Mesothelial cell of epicardium (in vitro differentiated cells): ENCODE measurements around the gene TFF1. TPM values are rescaled to one million over a fixed set of nuclear protein-coding genes. Genes with fewer than 3 reads are reported as not detected.

Experiments
- DNase-seq, 2 experiments: peaks; one replicate each; pipeline ENCODE4 v3.0.0; 2021; ENCODE audit warnings: low spot score in 2 of 2; ENCODE audit not compliant: unreplicated experiment in 2 of 2
- H3K27ac Mint-ChIP-seq: 2 replicates; pipeline ENCODE4 v1.8.0; 2021; ENCODE audit warnings: mixed read lengths
- H3K27me3 Mint-ChIP-seq: 2 replicates; pipeline ENCODE4 v1.8.0; 2021; ENCODE audit warnings: low read depth, mixed read lengths
- H3K36me3 Mint-ChIP-seq: 2 replicates; pipeline ENCODE4 v1.8.0; 2021; ENCODE audit warnings: mixed read lengths
- H3K4me1 Mint-ChIP-seq: 2 replicates; pipeline ENCODE4 v1.8.0; 2021; ENCODE audit warnings: mixed read lengths
- H3K4me3 Mint-ChIP-seq: 2 replicates; pipeline ENCODE4 v1.8.0; 2021; ENCODE audit warnings: mild to moderate bottlenecking, moderate library complexity, mixed read lengths
- H3K9me3 Mint-ChIP-seq: 2 replicates; pipeline ENCODE4 v1.8.0; 2021; ENCODE audit warnings: mixed read lengths
- total RNA-seq: library from RNA; stranded (reverse); gene quantifications from 3 replicates; pipeline ENCODE4 v1.2.1, GENCODE V29; 2021
- TF ChIP-seq, protein P1 (sequence below): fragments of 200-600 bp; sonication (generic); IDR thresholded peaks from one replicate; pipeline ENCODE4 v1.5.0; 2021; ENCODE audit warnings: antibody characterized with exemption; ENCODE audit not compliant: unreplicated experiment

The TFF1 gene
- total RNA-seq, 1 donor from 2014 or later: not detected

DNA sequence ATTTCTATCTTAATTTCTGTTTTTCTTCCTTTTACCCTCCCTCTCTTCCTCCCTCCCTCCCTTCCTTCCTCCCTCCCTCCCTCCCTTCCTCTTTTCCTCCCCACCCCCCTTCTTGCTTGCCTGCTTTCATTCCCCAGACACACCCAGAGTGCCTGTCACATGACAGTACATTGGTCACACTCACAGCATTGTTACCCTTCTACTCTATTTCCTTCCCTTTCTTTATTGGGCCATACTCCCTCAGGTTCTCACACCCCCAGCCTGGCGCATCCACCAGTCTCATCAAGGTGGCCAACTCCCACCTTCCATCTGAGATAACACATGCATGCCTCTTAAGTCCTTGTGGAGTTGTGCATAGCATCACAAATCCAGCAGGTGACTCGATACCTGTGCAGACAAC is 18.7 kb upstream of the TFF1 start:
- no peak for DNase-seq
- no peak overlapping the region for H3K4me3 Mint-ChIP-seq
- H3K4me1 Mint-ChIP-seq: peaks cover 9% of the 10 kb centered on the region
- no peaks in the 10 kb centered on the region for H3K36me3 Mint-ChIP-seq
- TF ChIP-seq, protein P1, sequence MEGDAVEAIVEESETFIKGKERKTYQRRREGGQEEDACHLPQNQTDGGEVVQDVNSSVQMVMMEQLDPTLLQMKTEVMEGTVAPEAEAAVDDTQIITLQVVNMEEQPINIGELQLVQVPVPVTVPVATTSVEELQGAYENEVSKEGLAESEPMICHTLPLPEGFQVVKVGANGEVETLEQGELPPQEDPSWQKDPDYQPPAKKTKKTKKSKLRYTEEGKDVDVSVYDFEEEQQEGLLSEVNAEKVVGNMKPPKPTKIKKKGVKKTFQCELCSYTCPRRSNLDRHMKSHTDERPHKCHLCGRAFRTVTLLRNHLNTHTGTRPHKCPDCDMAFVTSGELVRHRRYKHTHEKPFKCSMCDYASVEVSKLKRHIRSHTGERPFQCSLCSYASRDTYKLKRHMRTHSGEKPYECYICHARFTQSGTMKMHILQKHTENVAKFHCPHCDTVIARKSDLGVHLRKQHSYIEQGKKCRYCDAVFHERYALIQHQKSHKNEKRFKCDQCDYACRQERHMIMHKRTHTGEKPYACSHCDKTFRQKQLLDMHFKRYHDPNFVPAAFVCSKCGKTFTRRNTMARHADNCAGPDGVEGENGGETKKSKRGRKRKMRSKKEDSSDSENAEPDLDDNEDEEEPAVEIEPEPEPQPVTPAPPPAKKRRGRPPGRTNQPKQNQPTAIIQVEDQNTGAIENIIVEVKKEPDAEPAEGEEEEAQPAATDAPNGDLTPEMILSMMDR: no peak
- H3K27me3 Mint-ChIP-seq: peaks cover 20% of the 10 kb centered on the region
- peaks cover 10% of the 10 kb centered on the region for H3K9me3 Mint-ChIP-seq
- H3K27ac Mint-ChIP-seq: no peak overlapping the region

DNA sequence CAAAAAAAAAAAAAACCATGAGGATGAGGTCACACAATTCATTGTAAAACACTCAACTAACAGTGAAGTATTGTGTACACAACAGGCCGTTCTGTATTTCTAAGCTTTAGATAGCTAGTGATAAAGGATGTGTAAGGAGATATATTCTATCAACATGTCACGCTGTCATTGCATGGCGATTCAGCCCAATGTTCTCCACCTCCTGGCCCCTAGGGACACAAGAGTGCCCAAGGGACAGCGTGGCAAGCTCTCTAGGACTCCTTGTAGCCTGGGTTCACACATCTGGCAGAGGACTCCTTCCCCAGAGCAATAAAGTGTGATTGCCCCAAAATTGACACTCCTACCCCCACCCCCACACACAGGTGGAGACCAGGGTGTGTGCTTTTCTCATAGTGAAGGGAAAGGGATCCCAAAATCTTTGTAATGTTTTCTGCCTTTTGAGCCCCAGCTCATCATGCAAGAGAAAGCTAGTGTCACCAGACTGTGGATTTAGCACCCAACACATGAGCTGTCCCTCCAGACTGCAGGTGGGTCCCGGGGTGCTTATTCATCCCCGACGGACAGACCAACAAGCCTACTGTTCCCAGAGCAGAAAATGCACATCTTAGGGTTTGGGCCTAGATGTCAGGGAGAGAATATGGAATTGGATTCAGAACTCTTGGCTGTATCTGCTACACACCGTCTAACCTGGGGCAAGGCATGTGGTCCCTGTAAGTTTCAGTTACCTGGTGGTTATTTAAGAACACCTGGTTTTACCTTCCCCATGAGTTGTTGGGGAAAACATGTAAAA is 18.0 kb upstream of the TFF1 start:
- no peak overlapping the region for H3K4me3 Mint-ChIP-seq

DNA sequence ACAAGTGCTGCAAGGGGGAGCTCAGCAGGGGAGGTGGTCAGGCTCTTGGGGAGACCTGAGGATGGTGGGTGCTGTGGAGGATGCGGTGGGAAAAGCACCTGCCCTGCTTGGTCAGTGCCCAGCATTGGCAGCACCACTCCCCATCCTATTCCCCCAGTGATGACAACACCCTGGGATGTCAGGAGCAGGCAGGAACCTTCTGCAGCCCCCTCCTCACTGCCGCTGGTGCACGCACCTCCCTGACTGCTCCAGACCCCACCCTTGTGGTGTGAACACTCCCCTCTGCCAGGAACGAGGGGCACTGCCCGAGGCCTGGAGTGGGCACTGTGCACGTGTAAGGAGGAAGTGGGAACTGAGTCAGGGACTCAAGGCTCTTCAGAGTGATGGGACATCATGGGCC is 17.0 kb upstream of the TFF1 start:
- peaks cover 4% of the 10 kb centered on the region for H3K4me1 Mint-ChIP-seq
- no peak for DNase-seq
- H3K9me3 Mint-ChIP-seq: peaks cover 10% of the 10 kb centered on the region
- no peaks in the 10 kb centered on the region for H3K36me3 Mint-ChIP-seq
- H3K4me3 Mint-ChIP-seq: no peak overlapping the region
- H3K27ac Mint-ChIP-seq: no peak overlapping the region
- H3K27me3 Mint-ChIP-seq: peaks cover 21% of the 10 kb centered on the region
- TF ChIP-seq, protein P1: no peak

More for the DNA sequence above, 18.0 kb upstream of the TFF1 start:
- Mint-ChIP-seq H3K27me3 (peaks cover 23% of the 10 kb centered on the region), H3K36me3 (no peaks in the 10 kb centered on the region), H3K27ac (no peak overlapping the region), H3K9me3 (peaks cover 10% of the 10 kb centered on the region), H3K4me1 (peaks cover 9% of the 10 kb centered on the region)
- TF ChIP-seq, protein P1: no peak
- DNase-seq: no peak

DNA sequence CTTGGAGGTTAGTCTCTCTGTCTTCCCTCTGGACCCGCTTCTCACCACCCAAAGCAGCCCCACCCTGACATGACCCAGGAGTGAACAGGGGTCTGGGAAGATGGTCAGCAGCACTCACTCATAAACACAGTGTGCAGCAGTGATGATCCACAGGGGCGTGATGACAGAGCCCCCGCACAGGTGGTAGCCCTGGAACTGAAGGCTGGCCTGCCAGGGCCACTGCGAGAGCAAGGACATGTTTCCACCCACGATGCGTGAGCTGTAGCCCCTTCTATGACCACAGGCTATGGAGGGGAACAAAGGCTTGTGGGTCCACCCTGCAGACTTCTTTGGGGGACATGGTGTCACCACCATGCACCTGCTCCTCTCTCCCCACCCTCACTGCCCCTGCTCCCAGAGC is 16.6 kb upstream of the TFF1 start:
- no peak for DNase-seq
- peaks cover 21% of the 10 kb centered on the region for H3K27me3 Mint-ChIP-seq
- H3K4me1 Mint-ChIP-seq: peaks cover 4% of the 10 kb centered on the region
- H3K9me3 Mint-ChIP-seq: peaks cover 10% of the 10 kb centered on the region
- TF ChIP-seq, protein P1: no peak
- H3K27ac Mint-ChIP-seq: no peak overlapping the region
- H3K4me3 Mint-ChIP-seq: no peak overlapping the region
- H3K36me3 Mint-ChIP-seq: no peaks in the 10 kb centered on the region

DNA sequence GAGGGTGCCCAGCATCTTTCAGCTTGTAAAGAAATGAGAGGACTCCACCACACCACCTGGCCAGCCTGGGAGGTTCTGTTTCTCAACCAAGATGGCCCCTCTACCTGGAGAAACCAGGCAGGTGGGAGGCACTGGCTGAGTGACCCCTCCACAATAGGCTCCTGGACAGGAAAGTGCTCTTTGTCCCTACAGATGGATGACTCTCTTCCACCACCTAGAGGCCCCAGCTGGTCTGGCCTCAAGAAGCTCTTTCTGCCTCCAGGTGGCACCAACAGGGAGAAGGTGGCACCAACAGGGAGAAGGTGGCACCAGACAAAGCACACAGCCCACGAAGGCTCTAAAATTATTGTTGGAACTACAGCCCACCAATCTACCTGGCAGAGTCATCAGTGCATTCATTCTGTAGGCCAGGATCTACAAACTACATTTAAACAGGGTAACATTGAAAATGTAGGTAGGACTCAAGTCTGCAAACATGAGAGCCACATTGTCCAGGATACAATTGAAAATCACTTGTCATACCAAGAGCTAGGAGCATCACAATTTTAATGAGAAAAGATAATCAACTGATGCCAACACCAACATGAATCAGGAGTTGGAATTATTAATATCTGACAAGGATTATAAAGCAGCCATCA is 15.1 kb upstream of the TFF1 start:
- no peak for DNase-seq
- no peaks in the 10 kb centered on the region for H3K4me1 Mint-ChIP-seq
- H3K27ac Mint-ChIP-seq: no peak overlapping the region
- H3K4me3 Mint-ChIP-seq: no peak overlapping the region
- H3K9me3 Mint-ChIP-seq: peaks cover 10% of the 10 kb centered on the region
- TF ChIP-seq, protein P1: no peak
- H3K36me3 Mint-ChIP-seq: no peaks in the 10 kb centered on the region
- H3K27me3 Mint-ChIP-seq: peaks cover 33% of the 10 kb centered on the region
